Natural killer cell treated with Interleukin-12 subunit alpha and Interleukin-12 subunit beta and Interleukin-15 and Interleukin-18, amount 100 ng/mL, for 72 hours (primary cell): ENCODE data around the gene LY86. TPM values are rescaled to one million over a fixed set of nuclear protein-coding genes. Genes with fewer than 3 reads are reported as not detected.
A peak's percentile ranks its signal among the peaks of the same experiment; 100 is the strongest.

Experiments used
- ATAC-seq, 2 donors: fragments of 150-1000 bp; cut with Tn5 transposase in 1 of 2; sonication (Bioruptor Pico), chemical (Tn5 transposase) in 1 of 2; 2 replicates each; pipeline ENCODE4 v1.10.0; 2021
- DNase-seq: peaks from one replicate; pipeline ENCODE4 v3.0.0; 2022; ENCODE audit warnings: low spot score
- H3K27ac Mint-ChIP-seq, 2 donors: 1 replicate in 1 of 2; 2 replicates in 1 of 2; pipeline ENCODE4 v1.8.0; 2022; ENCODE audit warnings: mixed read lengths in 2 of 2, mild to moderate bottlenecking in 1 of 2, moderate library complexity in 1 of 2
- H3K27me3 Mint-ChIP-seq, 2 donors: 1 replicate in 1 of 2; 2 replicates in 1 of 2; pipeline ENCODE4 v1.8.0; 2022; ENCODE audit warnings: mixed read lengths in 2 of 2
- H3K36me3 Mint-ChIP-seq: one replicate; pipeline ENCODE4 v1.8.0; 2022; ENCODE audit warnings: mixed read lengths
- H3K4me1 Mint-ChIP-seq, 2 donors: 1 replicate in 1 of 2; 2 replicates in 1 of 2; pipeline ENCODE4 v1.8.0; 2022; ENCODE audit warnings: low read depth in 2 of 2, mixed read lengths in 2 of 2, mild to moderate bottlenecking in 1 of 2
- H3K4me3 Mint-ChIP-seq: one replicate; pipeline ENCODE4 v1.8.0; 2022; ENCODE audit warnings: mixed read lengths
- H3K9me3 Mint-ChIP-seq: 2 replicates; pipeline ENCODE4 v1.8.0; 2022; ENCODE audit warnings: mixed read lengths
- total RNA-seq, 2 donors: library from RNA; stranded (reverse); gene quantifications; one replicate each; pipeline ENCODE4 v1.2.3, GENCODE V29; 2022

The LY86 gene
- total RNA-seq, 2 donors from 2014 or later: 0.61 TPM; not detected in 1

- Mint-ChIP-seq H3K27ac (no peak overlapping the region), H3K27me3 (peaks cover 0 to 8% of the 10 kb centered on the region in 2 donors), H3K4me1 (peaks cover 13 to 14% of the 10 kb centered on the region in 2 donors), H3K4me3 (no peak overlapping the region), H3K36me3 (peaks cover 4% of the 10 kb centered on the region), H3K9me3 (no peaks in the 10 kb centered on the region)
- ATAC-seq (no peak), DNase-seq (no peak)
Observed at GRCh38 chr6:6581054-6581453, 7.5 kb upstream of the LY86 start.

- H3K36me3 Mint-ChIP-seq: peaks cover 4% of the 10 kb centered on the region
- H3K4me3 Mint-ChIP-seq: no peak overlapping the region
- no peaks in the 10 kb centered on the region for H3K9me3 Mint-ChIP-seq
- H3K27me3 Mint-ChIP-seq: peaks cover 0 to 7% of the 10 kb centered on the region in 2 donors
- H3K27ac Mint-ChIP-seq: no peak overlapping the region
- ATAC-seq (no peak), DNase-seq (no peak)
- H3K4me1 Mint-ChIP-seq: peaks cover 13 to 14% of the 10 kb centered on the region in 2 donors
Observed at GRCh38 chr6:6582131-6582530, 6.4 kb upstream of the LY86 start.

GRCh38 chr6:6583836-6584235 is 4.7 kb upstream of the LY86 start:
- Mint-ChIP-seq H3K4me3 (peak overlapping the region; percentile 34), H3K4me1 (peaks cover 13 to 14% of the 10 kb centered on the region in 2 donors), H3K27ac (no peak overlapping the region), H3K27me3 (peaks cover 0 to 6% of the 10 kb centered on the region in 2 donors), H3K36me3 (peaks cover 4% of the 10 kb centered on the region), H3K9me3 (no peaks in the 10 kb centered on the region)
- ATAC-seq: no peak
- DNase-seq: no peak

- ATAC-seq: no peak
- H3K4me1 Mint-ChIP-seq: peaks cover 17 to 20% of the 10 kb centered on the region in 2 donors
Observed at GRCh38 chr6:6584310-6585002, 4.1 kb upstream of the LY86 start.

GRCh38 chr6:6585003-6585311 is 3.6 kb upstream of the LY86 start:
- H3K36me3 Mint-ChIP-seq: peaks cover 4% of the 10 kb centered on the region
- no peak for DNase-seq
- H3K27ac Mint-ChIP-seq: no peak overlapping the region
- ATAC-seq: no peak
- H3K27me3 Mint-ChIP-seq: no peaks in the 10 kb centered on the region
- no peak overlapping the region for H3K4me3 Mint-ChIP-seq
- peaks cover 20 to 22% of the 10 kb centered on the region in 2 donors for H3K4me1 Mint-ChIP-seq
- H3K9me3 Mint-ChIP-seq: no peaks in the 10 kb centered on the region

More at GRCh38 chr6:6584310-6585002, 4.1 kb upstream of the LY86 start:
- no peak for DNase-seq
- H3K4me3 Mint-ChIP-seq: no peak overlapping the region
- no peak overlapping the region for H3K27ac Mint-ChIP-seq
- H3K27me3 Mint-ChIP-seq: peaks cover 0 to 4% of the 10 kb centered on the region in 2 donors
- H3K9me3 Mint-ChIP-seq: no peaks in the 10 kb centered on the region
- H3K36me3 Mint-ChIP-seq: peaks cover 4% of the 10 kb centered on the region

GRCh38 chr6:6586167-6586566 is 2.4 kb upstream of the LY86 start:
- H3K36me3 Mint-ChIP-seq: peaks cover 4% of the 10 kb centered on the region
- ATAC-seq (no peak), DNase-seq (no peak)
- no peaks in the 10 kb centered on the region for H3K27me3 Mint-ChIP-seq
- no peak overlapping the region for H3K4me3 Mint-ChIP-seq
- no peak overlapping the region for H3K27ac Mint-ChIP-seq
- peaks cover 26 to 30% of the 10 kb centered on the region in 2 donors for H3K4me1 Mint-ChIP-seq
- H3K9me3 Mint-ChIP-seq: no peaks in the 10 kb centered on the region

- Mint-ChIP-seq H3K36me3 (peaks cover 4% of the 10 kb centered on the region), H3K4me1 (peaks cover 33 to 36% of the 10 kb centered on the region in 2 donors), H3K27me3 (no peaks in the 10 kb centered on the region), H3K4me3 (no peak overlapping the region), H3K9me3 (no peaks in the 10 kb centered on the region), H3K27ac (no peak overlapping the region)
- DNase-seq (no peak), ATAC-seq (no peak)
Observed at GRCh38 chr6:6586671-6587526, 1.6 kb upstream of the LY86 start.

GRCh38 chr6:6587696-6588063 is 840 bp upstream of the LY86 start:
- H3K4me1 Mint-ChIP-seq: peaks cover 41 to 44% of the 10 kb centered on the region in 2 donors
- H3K36me3 Mint-ChIP-seq: peaks cover 4% of the 10 kb centered on the region
- no peaks in the 10 kb centered on the region for H3K9me3 Mint-ChIP-seq
- H3K27ac Mint-ChIP-seq: no peak overlapping the region
- H3K4me3 Mint-ChIP-seq: no peak overlapping the region
- no peaks in the 10 kb centered on the region for H3K27me3 Mint-ChIP-seq
- DNase-seq (no peak), ATAC-seq (no peak)

GRCh38 chr6:6588924-6589709 is 597 bp downstream of the LY86 start:
- peaks cover 41 to 44% of the 10 kb centered on the region in 2 donors for H3K4me1 Mint-ChIP-seq
- H3K9me3 Mint-ChIP-seq: no peaks in the 10 kb centered on the region
- no peaks in the 10 kb centered on the region for H3K36me3 Mint-ChIP-seq

GRCh38 chr6:6590530-6590929 is 2.0 kb downstream of the LY86 start:
- no peaks in the 10 kb centered on the region for H3K36me3 Mint-ChIP-seq
- no peak for DNase-seq
- H3K4me1 Mint-ChIP-seq: peaks cover 34 to 39% of the 10 kb centered on the region in 2 donors
- no peak overlapping the region for H3K4me3 Mint-ChIP-seq
- peaks cover 0 to 3% of the 10 kb centered on the region in 2 donors for H3K27me3 Mint-ChIP-seq
- ATAC-seq: no peak
- no peaks in the 10 kb centered on the region for H3K9me3 Mint-ChIP-seq
- peak overlapping the region in 1 of 2 donors; percentile 85 for H3K27ac Mint-ChIP-seq

More at GRCh38 chr6:6588924-6589709, 597 bp downstream of the LY86 start:
- Mint-ChIP-seq H3K4me3 (peak overlapping the region; percentile 51), H3K27ac (peak overlapping the region in 1 of 2 donors; percentile 38), H3K27me3 (no peaks in the 10 kb centered on the region)
- DNase-seq (no peak), ATAC-seq (peak in 1 of 2 donors; percentile 39)

GRCh38 chr6:6591778-6592465 is 3.4 kb downstream of the LY86 start:
- H3K27ac Mint-ChIP-seq: peak overlapping the region; percentile 85 to 86

GRCh38 chr6:6592826-6593475 is 4.4 kb downstream of the LY86 start:
- Mint-ChIP-seq H3K4me1 (peaks cover 34 to 39% of the 10 kb centered on the region in 2 donors), H3K4me3 (peak overlapping the region; percentile 49), H3K27ac (peak overlapping the region; percentile 85 to 86), H3K36me3 (no peaks in the 10 kb centered on the region), H3K9me3 (no peaks in the 10 kb centered on the region), H3K27me3 (peaks cover 0 to 3% of the 10 kb centered on the region in 2 donors)
- peak in 1 of 2 donors; percentile 37 for ATAC-seq
- no peak for DNase-seq

More at GRCh38 chr6:6591778-6592465, 3.4 kb downstream of the LY86 start:
- DNase-seq (no peak), ATAC-seq (peak in 1 of 2 donors; percentile 82)
- peak overlapping the region; percentile 49 for H3K4me3 Mint-ChIP-seq
- no peaks in the 10 kb centered on the region for H3K9me3 Mint-ChIP-seq
- H3K36me3 Mint-ChIP-seq: no peaks in the 10 kb centered on the region
- H3K4me1 Mint-ChIP-seq: peaks cover 34 to 39% of the 10 kb centered on the region in 2 donors
- H3K27me3 Mint-ChIP-seq: peaks cover 0 to 3% of the 10 kb centered on the region in 2 donors
